IPS DF 4.7 (cell line): ENCODE results near the gene TNFSF4.
A peak's percentile ranks its signal among the peaks of the same experiment; 100 is the strongest.
"Not testable (repeated sequence)": the region's sequence is repeated elsewhere in the genome, so short reads cannot be mapped to it uniquely, and the experiment has no call there.

Experiments
- DNase-seq: peaks from one replicate; pipeline ENCODE4 v3.0.0-alpha.2; 2013; ENCODE audit warnings: low spot score; ENCODE audit errors: extremely low read depth

TNFSF4 gene, protein sequence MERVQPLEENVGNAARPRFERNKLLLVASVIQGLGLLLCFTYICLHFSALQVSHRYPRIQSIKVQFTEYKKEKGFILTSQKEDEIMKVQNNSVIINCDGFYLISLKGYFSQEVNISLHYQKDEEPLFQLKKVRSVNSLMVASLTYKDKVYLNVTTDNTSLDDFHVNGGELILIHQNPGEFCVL

DNA sequence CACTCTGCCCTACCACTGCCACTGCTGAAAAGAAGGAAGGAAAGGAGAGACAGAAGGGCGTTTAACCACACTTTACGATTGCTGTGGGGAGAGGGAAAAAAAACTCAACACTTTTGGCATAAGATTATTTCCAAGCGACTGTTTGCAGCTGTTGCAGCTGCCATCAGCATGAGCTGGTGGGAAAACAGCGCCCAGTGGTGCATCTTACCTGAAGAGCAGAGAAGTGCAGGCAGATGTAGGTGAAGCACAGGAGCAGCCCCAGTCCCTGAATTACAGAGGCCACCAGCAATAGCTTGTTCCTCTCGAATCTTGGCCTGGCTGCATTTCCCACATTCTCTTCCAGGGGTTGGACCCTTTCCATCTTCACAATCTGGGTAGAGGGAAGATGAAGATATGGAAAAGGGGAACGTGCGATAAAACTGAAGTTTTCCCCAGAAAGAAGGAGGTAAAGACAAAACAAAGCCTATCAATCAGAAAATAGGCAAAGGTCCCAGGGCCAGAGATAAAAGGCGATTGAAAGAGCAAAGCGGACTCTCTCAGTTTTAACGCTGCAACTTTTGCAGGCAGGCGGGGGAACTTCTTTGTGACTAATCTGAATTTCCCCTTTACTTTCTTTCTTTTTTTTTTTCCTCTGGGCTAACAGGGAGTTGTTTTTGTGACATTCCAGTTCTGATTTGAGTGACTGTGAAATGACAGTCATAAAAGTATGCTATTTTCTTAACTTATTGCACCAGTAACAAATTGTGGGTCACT lies at the start of gene TNFSF4:
TSS of gene TNFSF4 (minus strand) at position 516 of the 753 bp plus-strand sequence. CDS start at position 361, 155 bp downstream.
- DNase-seq, result no peak

DNA sequence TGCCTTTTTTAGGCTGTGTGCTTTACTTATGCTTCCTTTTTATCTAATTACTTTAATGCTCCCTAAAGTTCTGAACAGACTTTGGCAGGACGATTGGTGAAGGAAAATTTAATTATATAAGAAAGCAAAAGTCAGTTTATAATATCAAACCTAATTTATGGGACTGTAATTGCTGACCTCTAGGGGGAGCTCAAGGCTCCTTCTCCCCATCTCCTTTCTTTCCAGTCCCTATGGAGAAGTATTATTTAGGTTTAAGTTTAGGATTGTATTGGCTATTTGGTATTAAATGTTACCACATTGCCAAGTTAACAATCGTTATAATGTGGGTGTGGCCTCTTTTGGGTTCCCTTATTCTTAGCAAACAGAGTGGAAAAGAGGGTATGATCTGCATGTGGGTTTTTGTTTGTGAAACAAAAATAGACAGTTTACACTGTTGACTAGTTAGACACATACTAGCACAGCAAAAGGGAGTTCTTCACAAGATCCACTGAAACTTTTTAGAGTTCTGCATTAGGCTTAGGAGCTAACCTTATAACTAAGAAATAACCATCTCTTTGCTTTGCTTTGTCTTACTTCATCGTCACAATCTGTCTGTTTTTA lies 48.2 kb upstream of the TNFSF4 start:
- peak; percentile 28 for DNase-seq

DNA sequence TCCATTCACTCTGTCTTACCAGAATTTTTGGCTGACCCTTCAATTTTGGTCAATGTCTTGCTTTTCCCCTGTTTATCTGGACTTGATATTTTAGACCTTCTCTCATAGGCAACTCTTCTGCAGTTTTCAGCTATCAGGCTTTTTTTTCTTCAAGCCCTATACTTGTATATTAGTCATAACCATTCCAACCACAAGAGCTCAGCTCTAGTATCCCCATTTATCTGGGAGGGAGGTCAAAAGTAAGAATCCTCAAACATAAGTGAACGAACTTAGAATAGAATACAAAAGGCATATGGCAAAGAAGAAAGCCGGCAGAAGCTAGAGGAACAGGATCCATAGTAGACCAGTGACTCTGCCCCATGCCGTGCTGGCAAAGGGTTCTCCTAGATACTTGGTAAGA lies 45.9 kb upstream of the TNFSF4 start:
- DNase-seq, result no peak

DNA sequence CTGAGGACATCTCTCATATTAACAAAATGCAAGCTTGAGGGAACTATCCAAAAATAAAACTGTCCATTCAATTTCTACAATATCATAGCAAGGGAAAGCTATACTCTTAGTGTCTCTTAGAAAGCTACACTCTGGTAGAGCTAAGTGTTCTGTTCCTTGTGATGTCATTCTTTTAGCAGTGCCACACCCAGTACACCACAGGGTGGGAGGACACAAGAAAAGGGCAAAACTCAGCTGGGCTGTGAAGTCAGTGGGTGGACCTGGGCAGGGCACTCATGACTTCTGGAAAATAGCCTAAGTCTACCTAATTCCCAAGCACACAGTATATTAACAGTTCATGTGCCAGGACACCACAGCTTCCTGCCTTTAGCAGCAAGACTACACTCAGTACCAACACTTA lies 42.2 kb upstream of the TNFSF4 start:
- no peak for DNase-seq

DNA sequence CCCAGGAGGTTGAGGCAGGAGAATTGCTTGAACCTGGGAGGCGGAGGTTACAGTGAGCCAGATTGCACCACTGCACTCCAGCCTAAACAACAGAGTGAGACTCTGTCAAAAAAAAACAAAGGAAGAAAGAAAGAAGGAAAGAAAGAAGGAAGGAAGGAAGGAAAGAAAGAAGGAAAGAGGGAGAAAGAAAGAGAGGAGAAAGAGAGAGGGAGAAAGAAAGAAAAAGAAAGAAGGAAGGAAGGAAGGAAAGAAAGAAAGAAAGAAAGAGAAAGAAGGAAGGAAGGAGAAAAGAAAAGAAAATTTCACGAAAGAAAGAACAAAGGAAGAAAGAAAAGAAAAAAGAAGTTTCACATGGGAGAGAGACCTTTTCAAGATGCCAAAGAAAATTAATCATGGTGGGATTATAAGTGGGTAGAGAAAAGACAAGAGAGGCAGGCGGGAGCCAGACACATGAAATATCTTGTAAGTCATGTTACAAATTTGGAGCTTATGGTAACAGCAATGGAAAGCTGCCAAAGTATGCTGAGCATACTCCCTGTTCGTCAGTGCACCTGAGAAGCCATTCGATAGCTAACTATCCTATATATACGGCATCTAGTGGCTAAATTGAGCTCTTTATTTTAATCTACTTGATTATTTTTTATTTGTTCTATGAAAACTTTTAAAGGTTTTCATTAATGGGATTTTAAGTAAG lies 41.3 kb upstream of the TNFSF4 start:
- DNase-seq, result no peak

DNA sequence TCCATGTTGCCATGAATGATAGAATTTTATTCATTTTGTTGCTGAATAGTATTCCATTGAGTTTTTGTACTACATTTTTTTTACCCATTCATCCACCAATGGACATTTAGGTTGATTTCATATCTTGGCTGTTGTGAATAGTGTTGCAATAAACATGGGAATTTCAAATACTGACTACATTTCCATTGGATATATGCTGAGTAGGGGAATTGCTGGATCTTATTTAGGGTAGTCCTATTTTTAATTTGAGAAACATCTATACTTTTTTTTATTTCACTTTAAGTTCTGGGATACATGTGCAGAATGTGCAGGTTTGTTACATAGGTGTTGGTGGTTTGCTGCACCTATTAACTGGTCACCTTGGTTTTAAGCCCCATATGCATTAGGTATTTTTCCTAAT lies 38.8 kb upstream of the TNFSF4 start:
- DNase-seq, result no peak

DNA sequence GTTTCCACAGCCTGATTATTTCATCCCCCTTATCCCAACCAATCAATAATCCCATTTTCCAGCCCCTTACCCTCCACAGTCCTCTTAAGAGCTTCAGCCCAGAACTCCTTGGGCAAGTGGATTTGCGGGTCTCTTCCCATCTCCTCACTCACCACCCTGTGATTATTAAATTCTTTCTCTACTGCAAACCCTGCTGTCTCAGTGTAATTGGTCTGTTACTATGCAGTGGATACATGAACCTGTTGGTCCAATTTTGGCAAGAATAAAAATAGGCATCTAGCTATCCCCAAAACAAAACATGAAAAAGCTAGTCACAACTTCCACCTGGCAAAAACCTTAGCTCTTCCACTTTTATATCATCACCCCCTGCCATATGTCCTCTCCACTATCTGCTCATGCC lies 36.2 kb upstream of the TNFSF4 start:
- DNase-seq, result no peak

DNA sequence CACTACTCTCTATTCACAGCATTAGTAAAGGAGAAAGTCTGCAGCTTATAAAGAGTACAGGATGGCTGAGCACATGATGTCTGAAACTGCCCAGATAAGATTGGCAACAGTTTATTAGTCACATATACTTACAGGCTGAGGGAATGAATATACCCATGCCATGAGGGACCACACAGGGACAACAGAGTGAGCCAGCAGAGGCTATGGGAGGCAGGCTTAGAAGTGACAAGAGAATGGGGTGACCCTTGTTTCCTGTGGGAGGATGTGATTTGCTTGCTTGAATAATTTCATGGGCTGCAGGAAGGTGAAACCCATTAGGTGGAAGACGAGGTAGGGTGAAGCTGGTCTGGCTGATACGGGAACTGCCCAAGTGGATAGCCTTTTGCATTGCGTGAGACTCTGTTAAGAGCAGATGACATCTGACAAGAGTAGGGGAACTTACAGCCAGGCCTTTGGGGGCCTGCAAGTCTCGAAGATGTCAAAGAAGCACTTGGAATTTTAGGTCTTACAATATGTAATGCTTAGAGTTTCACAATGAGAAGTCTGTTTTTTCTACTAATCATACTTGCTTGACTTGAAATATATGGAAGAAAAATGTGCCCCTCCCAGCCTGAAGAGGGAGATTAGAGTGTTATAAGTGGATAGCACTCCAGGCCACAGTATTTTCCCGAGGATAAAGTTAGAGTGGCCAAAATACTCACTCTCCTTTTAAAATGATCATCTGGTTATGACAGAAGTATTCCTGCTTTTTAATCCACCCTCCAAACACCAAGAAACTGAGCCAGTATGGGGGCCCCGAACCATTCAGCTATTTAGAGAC lies 34.6 kb upstream of the TNFSF4 start:
- no peak for DNase-seq

DNA sequence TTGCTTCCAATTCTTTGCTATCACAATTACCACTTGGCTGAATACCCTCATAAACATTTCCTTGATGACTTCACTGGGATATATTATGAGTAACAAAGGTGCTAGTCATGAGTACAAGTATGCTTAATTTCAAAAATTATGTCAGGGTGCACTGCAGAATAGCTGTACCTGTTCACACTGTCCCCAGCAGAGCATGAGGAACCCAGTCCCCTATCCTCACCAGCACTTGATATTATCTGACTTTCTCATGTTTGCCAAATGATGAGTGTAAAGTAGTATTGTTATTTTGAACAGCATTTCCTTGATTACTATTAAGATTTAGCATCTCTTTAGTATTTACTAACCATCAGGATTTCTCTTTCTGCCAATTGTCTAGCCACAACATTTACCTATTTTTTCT lies 33.5 kb upstream of the TNFSF4 start:
- no peak for DNase-seq

DNA sequence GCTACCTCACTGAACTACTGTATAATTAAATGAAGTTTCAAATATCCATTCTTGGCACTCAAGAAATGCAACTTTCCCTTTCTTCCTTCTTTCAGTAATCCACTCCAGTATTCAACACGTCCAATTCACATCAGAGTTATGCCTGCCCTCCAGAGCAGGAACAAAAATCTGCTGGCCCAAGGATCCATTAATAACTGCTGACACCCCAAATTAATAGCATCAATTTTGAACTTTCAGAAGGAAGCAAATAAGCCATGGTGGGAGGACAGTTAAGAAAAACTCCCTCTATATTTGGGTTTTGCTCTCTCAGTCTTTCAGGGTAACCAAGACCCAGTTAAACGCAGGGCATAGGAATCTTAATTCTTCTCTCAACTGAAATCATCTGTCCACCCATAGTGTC lies 31.9 kb upstream of the TNFSF4 start:
- no peak for DNase-seq

DNA sequence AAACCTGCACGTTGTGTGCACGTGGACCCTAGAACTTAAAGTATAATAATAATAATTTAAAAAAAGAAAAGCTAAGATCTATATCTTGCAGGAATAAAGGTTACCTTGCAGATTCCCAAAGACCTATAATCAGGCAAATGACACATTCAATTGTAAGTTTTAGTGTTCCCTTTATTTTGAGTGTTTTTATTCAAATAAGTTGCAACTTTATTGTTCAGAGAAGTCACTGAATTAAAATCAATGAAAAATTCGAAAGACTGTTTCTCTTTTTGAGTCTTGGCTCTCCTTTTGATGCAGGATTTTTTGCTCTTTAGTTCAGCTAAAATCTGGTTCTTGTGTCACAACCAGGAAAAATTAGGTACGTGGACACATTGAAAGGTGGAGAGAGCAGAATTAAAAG lies 27.8 kb upstream of the TNFSF4 start:
- DNase-seq, result no peak

DNA sequence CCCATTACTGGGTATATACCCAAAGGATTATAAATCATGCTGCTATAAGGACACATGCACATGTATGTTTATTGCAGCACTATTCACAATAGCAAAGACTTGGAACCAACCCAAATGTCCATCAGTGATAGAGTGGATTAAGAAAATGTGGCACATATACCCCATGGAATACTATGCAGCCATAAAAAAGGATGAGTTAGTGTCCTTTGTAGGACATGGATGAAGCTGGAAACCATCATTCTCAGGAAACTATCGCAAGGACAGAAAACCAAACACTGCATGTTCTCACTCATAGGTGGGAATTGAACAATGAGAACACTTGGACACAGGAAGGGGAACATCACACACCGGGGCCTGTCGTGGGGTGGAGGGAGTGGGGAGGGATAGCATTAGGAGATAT lies 27.3 kb upstream of the TNFSF4 start:
- not testable (repeated sequence) for DNase-seq

DNA sequence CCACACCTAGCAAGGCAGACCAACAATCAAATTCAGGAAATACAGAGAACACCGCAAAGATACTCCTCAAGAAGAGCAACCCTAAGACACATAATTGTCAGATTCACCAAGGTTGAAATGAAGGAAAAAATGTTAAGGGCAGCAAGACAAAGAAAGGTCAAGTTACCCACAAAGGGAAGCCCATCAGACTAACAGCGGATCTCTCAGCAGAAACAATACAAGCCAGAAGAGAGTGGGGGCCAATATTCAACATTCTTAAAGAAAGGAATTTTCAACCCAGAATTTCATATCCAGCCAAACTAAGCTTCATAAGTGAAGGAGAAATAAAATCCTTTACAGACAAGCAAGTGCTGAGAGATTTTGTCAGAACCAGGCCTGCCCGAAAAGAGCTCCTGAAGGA lies 21.9 kb upstream of the TNFSF4 start:
- DNase-seq, result not testable (repeated sequence)

DNA sequence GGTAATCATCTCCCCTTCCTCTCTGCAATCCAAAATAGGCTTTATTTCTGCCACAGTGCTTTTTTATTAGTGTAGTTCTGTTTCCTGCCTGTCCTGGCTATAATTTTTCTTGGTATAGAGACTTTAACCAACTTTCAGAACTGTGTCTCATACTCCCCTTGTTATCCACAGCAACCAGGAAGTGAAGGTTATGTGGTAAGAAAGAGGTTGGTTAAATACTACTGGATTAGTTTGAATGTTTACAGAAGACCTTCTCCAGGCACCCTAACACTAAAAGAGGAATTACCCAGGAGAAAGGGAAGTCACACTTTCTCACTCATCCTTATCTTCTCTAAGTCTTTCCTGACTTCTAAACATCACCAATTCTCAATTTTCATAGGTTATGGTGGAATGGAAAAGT lies 17.8 kb upstream of the TNFSF4 start:
- no peak for DNase-seq

DNA sequence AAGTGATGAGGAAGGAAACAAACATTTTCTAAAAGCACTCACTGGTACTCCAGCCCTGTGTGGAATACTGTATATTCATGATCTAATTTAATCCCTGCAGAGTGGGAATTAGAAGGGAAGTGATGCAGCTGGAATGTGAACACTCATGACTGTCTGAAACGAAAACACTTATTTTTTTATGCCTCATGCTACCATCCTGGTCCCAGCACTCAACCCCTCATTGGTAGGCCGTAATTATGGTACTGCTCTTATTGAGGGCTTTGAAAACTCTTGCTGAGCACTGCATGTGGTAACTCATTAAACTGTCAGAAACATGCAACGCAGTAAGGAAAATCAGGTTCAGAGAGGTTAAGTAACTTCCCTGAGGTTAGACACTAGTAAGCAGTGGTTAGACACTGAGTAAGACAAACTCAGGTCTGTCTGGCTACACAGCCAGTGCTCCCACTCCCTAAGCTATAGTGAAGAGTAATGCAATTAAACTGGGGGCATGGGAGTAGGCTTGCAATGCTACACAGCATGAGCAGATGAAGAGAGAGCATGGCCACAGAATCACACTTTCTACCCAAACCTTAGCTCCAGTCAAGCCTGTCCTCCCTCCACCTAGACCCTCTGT lies 17.3 kb upstream of the TNFSF4 start:
- no peak for DNase-seq

DNA sequence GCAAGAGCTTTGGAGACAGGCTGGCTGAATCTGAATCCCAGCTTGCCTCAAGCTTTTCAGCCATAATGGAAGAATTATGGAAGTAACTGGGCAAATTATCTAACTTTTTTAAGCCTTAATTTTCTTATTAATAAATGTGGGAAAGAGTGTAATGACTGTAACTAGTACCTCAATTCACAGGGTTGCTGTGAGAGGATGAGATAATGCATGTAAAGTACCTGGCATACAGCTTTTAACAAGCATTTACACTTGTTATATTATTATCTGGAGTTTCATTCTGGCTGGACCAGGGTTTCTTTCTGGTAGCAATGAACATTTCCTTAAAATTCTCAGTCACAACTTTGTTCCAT lies 15.9 kb upstream of the TNFSF4 start:
- DNase-seq, result no peak

DNA sequence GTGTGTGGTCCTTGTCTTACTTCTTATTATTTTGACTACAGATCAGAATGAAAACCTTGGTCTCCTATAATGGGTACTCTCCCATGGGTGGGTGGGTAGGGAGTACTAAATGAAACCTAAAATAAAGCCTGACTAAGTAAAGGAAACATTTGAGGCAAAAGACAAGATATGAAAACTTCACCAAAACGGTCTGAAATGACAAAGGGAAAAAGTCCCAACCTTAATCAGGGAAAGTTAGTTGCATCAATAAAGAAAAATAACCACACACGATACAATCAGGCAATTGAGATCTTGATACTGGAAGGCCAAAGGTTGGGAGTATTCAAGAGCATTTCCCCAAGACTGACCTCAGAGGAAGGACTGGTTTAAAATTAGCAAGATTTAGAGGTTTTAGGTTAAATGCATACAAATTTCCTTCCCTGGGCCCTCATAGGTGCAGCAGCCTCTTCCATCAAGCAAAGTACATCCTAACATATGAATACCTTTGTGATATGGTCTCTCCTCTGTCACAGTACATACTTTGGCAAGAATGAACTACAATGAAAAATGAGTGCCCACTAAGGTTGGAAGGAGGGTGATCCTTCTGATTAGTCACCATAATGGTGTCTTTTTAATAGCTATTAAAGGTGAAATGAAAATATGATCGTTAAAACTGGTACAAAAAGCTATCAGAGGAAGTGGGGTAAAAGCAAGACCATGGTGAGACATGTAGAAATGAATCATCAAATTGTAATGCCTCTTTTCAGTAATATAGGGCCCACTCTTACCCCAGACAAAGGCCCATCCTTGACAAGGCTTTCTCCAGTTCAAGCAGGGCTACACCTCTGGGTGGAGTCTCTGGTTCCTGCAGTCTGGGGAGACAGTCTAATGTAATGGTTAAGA lies 15.3 kb upstream of the TNFSF4 start:
- no peak for DNase-seq

DNA sequence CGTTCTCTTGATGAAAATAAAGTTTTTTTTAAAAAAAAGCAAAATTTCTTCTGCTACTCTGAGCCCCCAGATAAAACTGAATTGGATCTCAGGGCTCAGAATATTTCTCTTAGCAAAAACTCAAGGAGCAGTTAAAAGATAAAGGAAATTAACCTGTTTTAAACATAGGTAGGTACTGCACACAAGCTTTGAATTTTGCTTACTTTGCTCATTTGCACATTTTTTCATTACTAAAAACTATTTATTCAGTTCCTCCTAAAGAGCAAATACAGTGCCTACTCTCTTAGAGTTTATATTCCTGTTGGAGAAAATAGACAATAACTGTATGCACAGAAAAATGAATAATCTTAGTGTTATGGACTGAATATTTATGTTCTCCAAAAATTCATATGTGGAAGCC lies 13.0 kb upstream of the TNFSF4 start:
- DNase-seq, result no peak

DNA sequence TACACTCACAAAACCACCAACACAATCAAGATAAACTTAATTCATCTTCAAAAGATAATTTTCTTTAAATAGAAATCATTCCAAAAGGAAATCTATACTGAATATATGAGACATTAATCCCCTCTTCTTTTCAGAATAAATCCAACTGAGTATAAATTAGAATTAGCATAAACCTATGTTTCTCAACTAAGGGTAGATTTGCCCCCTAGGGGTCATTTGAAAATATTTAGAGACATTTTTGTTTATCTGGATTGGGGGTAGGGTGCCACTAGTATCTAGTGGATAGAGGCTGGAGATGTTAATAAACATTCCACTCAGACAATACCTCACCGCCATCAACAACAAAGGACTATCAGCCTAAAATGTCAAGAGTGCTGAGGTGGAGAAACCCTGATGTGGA lies 6.5 kb upstream of the TNFSF4 start:
- DNase-seq, result no peak

DNA sequence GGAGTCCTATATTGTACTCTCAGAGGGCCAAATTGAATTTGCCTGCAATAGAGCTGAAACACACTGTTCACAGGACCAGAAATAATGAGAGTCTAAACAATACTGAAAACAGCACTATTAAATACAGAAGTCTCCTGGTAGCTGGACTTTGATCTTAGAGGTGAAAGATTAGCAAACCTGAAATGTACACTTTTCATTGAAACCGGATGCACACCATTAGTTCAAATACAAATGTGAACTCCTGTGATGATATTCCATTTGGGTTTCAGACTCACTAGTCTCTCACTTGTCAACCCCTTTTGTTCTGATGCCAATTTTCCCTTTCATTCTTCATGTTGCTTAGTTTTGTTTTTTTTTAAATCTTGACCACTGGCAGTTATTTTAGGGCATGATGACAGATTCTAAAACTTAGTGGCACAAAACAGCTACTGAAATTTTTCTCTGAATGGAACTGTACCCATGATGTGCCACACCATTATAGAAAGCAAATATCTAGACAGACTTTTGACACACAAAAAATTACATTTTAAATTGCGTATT lies 5.9 kb upstream of the TNFSF4 start:
- DNase-seq, result no peak
